ENCODE data around the gene IER5L.

The IER5L gene

GRCh38 chr9:129145316-129145715, 32.7 kb downstream of the IER5L start:
- Histone ChIP-seq H3K4me3 (ENCODE audit: low read depth, low read length) (no peak overlapping the region), H3K27ac (ENCODE audit: extremely low read depth, low read depth, low read length) (no peak overlapping the region), H3K36me3 (ENCODE audit: control insufficient read depth in 2 of 2, insufficient read depth in 1 of 2, low read length in 2 of 2) (peaks cover 0 to 39% of the 10 kb centered on the region in 2 experiments; a peak in 2 of 3 replicates), H3K9me3 (ENCODE audit: control insufficient read depth, insufficient read depth, low read depth, low read length) (no peaks in the 10 kb centered on the region), H3K4me1 (ENCODE audit: control insufficient read depth, insufficient read depth, low read length) (peaks cover 5% of the 10 kb centered on the region)
- TF ChIP-seq ZBTB11 (tag by site-specific recombination; conservative IDR thresholded peaks at IDR 0.05; ENCODE audit: low read depth) (no peak), ZNF549 (tag by site-specific recombination; IDR thresholded peaks at IDR 0.05) (no peak), ZNF529 (tag by site-specific recombination; IDR thresholded peaks at IDR 0.05; ENCODE audit: insufficient replicate concordance) (no peak), ZBTB17 (tag by site-specific recombination; IDR thresholded peaks at IDR 0.05) (no peak), ZNF623 (tag by site-specific recombination; IDR thresholded peaks at IDR 0.05) (no peak), ZBTB26 (tag by site-specific recombination; optimal IDR thresholded peaks at IDR 0.05) (no peak), ZNF19 (tag by site-specific recombination; IDR thresholded peaks at IDR 0.05; ENCODE audit: low read depth) (no peak), KLF8 (tag by site-specific recombination; IDR thresholded peaks at IDR 0.05) (no peak), ZNF639 (tag by site-specific recombination; IDR thresholded peaks at IDR 0.05) (no peak), ZNF692 (tag by site-specific recombination; IDR thresholded peaks at IDR 0.05) (no peak), ZNF266 (tag by site-specific recombination; IDR thresholded peaks at IDR 0.05; ENCODE audit: low read depth) (no peak), ZNF600 (tag by site-specific recombination; IDR thresholded peaks at IDR 0.05) (no peak), ZNF658 (tag by site-specific recombination; IDR thresholded peaks at IDR 0.05) (no peak), KLF9 (tag by site-specific recombination; IDR thresholded peaks at IDR 0.05; ENCODE audit: low read depth) (no peak), OVOL3 (tag by site-specific recombination; IDR thresholded peaks at IDR 0.05) (no peak), KLF7 (tag by site-specific recombination; IDR thresholded peaks at IDR 0.05; ENCODE audit: borderline replicate concordance) (no peak), ZNF560 (tag by site-specific recombination; IDR thresholded peaks at IDR 0.05; ENCODE audit: borderline replicate concordance) (no peak), ZNF404 (tag by site-specific recombination; IDR thresholded peaks at IDR 0.05) (no peak)
- POLR2A ChIA-PET: interaction anchor here (0.6 kb wide), 1 partner anchor 128 kb away, joined by 5 read pairs; no protein-coding TSS in a partner anchor
- CTCF ChIA-PET: interaction anchor here (4.1 to 23.6 kb wide), 3 partner anchors 20 to 477 kb away, joined by 31 to 507 read pairs (median 104); partner anchors contain the start of genes C9orf50 and NTMT1
